DMS153 treated with DMSO at 0.1 percent for 48 hours (cell line): ENCODE results near the gene GOLGA8A.
"Not testable (repeated sequence)": the region's sequence is repeated elsewhere in the genome, so short reads cannot be mapped to it uniquely, and the experiment has no call there.

Experiments used
- DNase-seq: peaks from one replicate; lab custom pipeline; 2025; ENCODE audit not compliant: unreplicated experiment; lab: John Stamatoyannopoulos, UW

Gene GOLGA8A

GRCh38 chr15:34437687-34438086, at the start of gene GOLGA8A:
TSS of gene GOLGA8A (minus strand) at chr15:34437808. CDS start at chr15:34389691, 48,117 bp downstream.
- DNase-seq, result no peak

DNA sequence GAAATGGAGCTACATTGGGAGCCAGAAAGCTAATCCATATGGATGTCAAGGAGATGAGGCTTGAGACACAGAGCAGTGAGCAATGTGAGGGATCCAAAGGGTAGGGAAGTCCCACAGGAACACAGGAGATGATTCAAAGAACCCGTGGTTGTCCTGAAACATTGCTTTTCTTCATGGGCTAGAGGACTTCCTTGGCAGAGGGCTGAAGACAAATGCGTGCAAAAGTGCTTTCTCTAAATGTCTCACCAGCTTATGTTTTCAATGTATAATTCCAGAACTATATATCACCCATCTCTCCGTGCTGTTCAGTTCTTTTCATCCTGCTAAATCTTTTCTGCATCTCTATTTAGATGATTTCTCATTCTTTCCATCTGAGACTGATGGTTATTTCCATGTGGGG, 46.0 kb upstream of the GOLGA8A start:
- no peak for DNase-seq

DNA sequence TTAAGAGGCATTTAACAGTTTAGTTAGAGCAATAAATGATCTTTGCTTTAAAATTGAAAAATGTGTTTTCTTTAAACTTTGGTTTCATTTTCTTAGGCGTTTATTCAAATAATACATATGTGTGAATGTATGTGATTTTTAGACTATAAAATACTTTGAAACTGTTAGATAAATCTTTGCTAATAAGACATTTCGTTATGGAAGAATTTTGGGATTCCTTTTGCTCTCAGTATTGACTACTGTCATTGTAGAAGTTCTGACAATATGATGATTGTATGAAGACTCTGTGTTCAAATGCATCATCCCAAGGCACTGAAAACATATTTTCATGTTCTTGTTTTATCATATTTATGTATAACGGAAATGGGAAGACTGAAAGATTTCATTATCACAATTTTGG, 43.8 kb upstream of the GOLGA8A start:
- no peak for DNase-seq

DNA sequence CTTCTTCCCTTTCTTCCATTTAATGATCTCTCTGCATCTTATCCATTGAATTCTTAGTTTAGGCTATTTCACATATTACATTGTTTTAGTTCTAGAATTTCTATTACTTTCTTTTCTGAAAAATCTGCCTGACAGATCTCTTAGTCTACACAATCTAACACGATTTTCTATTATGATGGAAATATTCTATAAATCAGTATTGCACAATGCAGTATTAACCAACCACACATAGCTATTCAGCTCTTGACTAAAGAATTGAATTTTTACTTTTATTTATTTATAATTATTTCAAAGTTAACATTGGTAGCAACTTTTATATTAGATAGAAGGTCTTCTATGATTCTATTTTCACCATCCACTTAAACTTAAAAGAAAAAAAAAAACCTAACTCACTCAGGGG, 36.2 kb upstream of the GOLGA8A start:
- no peak for DNase-seq

DNA sequence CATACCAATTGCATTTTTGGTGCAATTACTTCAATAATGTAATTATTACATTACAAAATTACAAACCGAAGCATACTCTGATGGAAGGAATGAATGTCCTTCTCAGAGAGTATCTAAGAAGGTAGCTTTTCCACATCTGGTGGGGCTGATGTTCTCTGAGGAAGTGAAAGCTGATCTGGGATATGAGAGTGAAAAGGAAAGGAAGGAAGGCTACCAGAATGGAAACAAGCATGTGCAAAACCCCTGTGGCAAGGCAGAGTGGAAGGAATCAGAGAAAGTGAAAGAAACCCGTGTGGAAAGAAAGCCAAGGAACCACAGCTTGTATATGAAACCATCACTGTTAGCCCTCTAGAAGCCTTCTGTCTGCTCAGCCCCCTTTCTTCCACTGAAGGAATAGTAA, 35.3 kb upstream of the GOLGA8A start:
- DNase-seq, result no peak

GRCh38 chr15:34470892-34471291, 33.3 kb upstream of the GOLGA8A start:
- DNase-seq, result no peak

GRCh38 chr15:34470091-34470490, 32.5 kb upstream of the GOLGA8A start:
- no peak for DNase-seq

DNA sequence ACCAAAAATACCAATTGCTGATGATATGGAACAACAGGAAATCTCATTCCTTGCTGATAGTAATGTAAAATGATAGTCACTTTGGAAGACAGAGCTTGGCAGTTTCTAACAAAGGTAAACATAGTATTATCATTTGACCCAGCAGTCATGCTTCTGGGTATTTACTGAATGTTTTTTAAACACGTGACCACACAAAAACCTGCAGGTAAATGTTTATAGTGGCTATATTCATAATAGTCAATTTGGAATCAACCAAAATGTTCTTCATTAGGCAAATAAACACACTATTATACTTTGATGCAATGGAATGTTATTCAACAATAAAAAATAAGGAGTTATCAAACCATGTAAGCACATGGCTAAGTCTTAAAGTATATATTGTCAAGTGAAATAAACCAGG, 24.1 kb upstream of the GOLGA8A start:
- no peak for DNase-seq

GRCh38 chr15:34460451-34460850, 22.8 kb upstream of the GOLGA8A start:
- DNase-seq, result no peak

- no peak for DNase-seq
Measured at GRCh38 chr15:34456658-34457057, 19.1 kb upstream of the GOLGA8A start.

- no peak for DNase-seq
Measured at GRCh38 chr15:34442891-34443290, 5.3 kb upstream of the GOLGA8A start.

- no peak for DNase-seq
Measured at GRCh38 chr15:34439878-34440277, 2.3 kb upstream of the GOLGA8A start.

DNA sequence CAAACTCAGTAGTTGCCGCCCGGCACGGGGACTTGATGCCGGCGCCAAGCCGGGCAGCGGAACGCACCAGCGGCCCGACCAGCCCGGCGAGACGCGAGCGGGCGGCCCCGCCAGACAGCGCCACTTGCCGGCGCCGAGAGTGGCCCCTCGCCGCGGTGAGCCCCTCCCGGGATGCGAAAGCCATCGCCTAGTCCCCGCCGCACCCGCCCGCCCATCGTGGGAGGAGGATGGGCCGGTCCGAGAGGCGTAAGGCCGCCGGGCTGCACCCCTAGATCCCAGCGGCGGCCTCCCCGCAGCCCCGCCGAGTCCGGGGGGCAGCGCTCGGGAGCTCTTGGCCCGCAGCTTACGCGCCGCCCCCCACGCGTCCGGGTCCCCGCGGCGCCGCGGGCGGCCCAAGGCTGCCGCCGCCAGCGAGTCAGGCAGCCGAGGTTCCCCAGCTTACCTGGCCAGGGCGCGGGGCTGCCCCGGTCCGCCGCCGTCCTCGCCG, 609 bp downstream of the GOLGA8A start:
- DNase-seq, result no peak

DNA sequence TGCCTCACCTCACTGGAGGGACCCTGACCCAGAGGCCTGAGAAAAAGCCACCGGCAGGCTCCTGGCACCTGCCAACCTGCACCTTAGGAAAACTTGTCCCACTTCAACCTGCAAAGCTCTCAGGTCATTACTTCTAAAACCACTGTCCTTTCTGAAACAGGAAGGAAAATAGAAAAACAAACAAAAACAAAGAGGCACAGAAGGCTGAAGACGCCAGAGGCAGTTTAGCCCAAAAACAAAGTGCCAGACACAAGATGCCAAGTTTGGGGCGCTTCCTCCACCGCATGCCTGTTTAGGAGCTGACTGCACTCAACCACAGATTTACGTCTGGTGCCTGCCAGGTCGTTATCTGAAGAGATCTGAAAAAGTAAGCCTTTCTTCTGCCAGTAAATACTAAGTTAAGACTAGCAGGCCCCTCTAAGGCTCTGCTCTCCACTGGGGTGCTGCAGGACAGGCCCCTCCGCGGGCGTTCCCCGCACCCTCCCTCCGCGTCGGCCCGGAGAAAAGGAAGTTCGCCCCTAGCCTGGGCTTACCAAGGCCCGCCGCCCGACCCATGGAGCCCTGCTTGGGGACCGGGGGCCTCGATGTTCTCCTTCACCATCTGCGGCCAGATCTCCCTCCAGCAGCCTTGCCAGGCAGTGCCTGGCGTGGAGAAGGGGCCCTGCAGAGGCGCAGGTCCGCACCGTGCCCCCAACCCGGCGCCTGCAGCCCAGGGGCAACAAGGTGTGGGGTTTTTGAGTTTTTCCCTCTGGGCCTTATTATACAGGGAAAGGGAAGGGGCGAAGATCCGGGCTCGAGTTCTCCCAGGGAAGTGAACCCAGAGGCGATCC, 1.3 kb downstream of the GOLGA8A start:
- DNase-seq, result no peak

DNA sequence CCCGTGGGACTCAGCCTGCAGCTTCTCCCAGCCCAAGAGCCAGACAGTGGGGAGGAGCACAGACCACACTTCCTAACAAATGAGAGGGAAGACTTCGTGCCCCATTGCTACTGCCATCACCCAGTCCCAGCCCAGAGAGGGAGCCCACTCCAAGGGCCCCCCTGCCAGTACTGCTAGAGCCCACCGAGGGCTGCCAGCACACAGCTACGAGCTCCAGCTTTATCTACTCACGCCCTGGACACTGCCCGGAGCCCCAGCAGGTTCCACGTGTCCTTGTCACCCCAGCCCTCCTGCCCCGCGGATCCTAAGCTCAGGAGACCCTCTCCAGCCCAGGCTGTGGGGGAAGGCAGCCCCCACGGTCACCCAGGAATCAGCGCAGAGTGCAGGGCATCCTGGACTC, 1.9 kb downstream of the GOLGA8A start:
- DNase-seq, result no peak

GRCh38 chr15:34434627-34435305, 2.8 kb downstream of the GOLGA8A start:
- DNase-seq, result no peak

GRCh38 chr15:34433956-34434626, 3.5 kb downstream of the GOLGA8A start:
- not testable (repeated sequence) for DNase-seq

- DNase-seq, result not testable (repeated sequence)
Measured at GRCh38 chr15:34430642-34431041, 7.0 kb downstream of the GOLGA8A start.

DNA sequence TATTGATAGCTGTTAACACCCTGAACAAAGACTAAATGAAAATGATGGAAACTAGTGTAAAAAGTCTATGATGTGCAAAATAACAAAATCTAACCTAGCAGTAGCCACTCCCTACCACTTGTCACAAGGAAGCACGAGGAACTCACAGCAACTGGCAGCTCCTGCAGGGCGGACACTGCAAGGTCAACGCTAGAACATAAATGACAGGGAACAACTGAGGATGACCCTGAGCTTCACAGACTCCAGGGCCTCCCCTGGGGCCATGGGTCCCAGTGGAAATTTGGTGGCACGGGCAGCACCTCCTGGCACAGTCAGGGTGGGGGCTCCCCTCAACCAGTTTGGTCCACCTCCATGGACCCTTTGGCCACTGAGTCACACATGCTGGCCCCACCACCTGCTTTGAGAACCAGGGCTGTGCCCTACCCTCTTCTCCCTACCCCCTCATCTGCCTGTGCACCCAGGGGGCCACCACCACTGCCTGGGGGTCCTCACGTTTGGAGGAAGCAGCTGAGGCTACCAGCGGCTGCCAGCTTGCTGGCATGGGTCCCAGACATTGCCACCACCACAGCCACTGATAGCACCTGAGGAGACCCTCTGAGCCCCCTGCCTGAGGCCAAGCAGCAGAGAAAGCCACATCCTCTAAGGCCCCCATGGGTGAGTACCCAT, 14.1 kb downstream of the GOLGA8A start:
- not testable (repeated sequence) for DNase-seq

DNA sequence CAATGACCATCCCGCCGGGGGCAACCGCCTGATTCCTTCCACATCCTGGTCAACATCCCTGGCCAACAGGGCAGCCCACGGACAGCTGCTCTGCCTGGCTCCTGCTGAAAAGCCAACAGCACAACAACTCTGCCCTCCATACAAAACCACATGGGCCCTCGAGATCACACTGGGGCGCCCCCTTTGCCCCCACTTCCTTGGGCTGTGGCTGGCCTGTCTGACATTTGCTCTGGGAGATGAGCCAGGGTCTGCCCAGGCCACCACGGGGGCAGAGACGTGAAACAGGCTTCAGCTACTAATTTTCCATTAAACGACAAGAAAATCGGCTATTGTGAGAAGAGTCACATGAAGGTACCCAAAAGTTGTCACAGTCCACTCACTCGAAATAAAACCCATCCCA, 16.7 kb downstream of the GOLGA8A start:
- DNase-seq, result not testable (repeated sequence)

GRCh38 chr15:34418435-34418834, 19.2 kb downstream of the GOLGA8A start:
- not testable (repeated sequence) for DNase-seq
